Smooth muscle cell of the brain vasculature (primary cell): ENCODE measurements around the gene IL2RG.

Source experiments
- DNase-seq: peaks from one replicate; pipeline ENCODE4 v3.0.0-alpha.2; 2012; ENCODE audit warnings: low read depth, low spot score

IL2RG gene

GRCh38 chrX:71111141-71111843 lies at the start of gene IL2RG:
IL2RG (minus strand) TSS chrX:71111577; CDS start chrX:71111539, 38 bp downstream.
- DNase-seq = no peak

- no peak for DNase-seq
Measured at GRCh38 chrX:71160475-71160874, 49.1 kb upstream of the IL2RG start.

- no peak for DNase-seq
Measured at GRCh38 chrX:71159335-71159734, 48.0 kb upstream of the IL2RG start.

- DNase-seq = no peak
Measured at GRCh38 chrX:71158603-71159002, 47.2 kb upstream of the IL2RG start.

- no peak for DNase-seq
Measured at GRCh38 chrX:71154641-71155040, 43.3 kb upstream of the IL2RG start.

GRCh38 chrX:71154196-71154595 lies 42.8 kb upstream of the IL2RG start:
- no peak for DNase-seq

GRCh38 chrX:71151366-71151765 lies 40.0 kb upstream of the IL2RG start:
- DNase-seq = no peak

- no peak for DNase-seq
Measured at GRCh38 chrX:71148278-71148663, 36.9 kb upstream of the IL2RG start.

GRCh38 chrX:71147496-71148277 lies 36.3 kb upstream of the IL2RG start:
- no peak for DNase-seq

- no peak for DNase-seq
Measured at GRCh38 chrX:71144651-71145050, 33.3 kb upstream of the IL2RG start, which contains the start of gene NLGN3. NLGN3 (plus strand) TSS chrX:71144841; CDS start chrX:71147750, 2,909 bp downstream.

- DNase-seq = no peak
Measured at GRCh38 chrX:71143508-71143907, 32.1 kb upstream of the IL2RG start.

GRCh38 chrX:71140440-71140839 lies 29.1 kb upstream of the IL2RG start:
- no peak for DNase-seq

- no peak for DNase-seq
Measured at GRCh38 chrX:71131510-71131909, 20.1 kb upstream of the IL2RG start.

- DNase-seq = no peak
Measured at GRCh38 chrX:71128915-71129765, 17.8 kb upstream of the IL2RG start.

- DNase-seq = no peak
Measured at GRCh38 chrX:71128166-71128833, 16.9 kb upstream of the IL2RG start.

- no peak for DNase-seq
Measured at GRCh38 chrX:71118985-71119535, 7.7 kb upstream of the IL2RG start.

- DNase-seq = peak; percentile 46
Measured at GRCh38 chrX:71118032-71118984, 6.9 kb upstream of the IL2RG start, which contains the start of gene MED12. MED12 (plus strand) TSS chrX:71118596; CDS start chrX:71118755, 159 bp downstream.

- no peak for DNase-seq
Measured at GRCh38 chrX:71117358-71117757, 6.0 kb upstream of the IL2RG start.

GRCh38 chrX:71111921-71112431 lies 599 bp upstream of the IL2RG start:
- no peak for DNase-seq

- DNase-seq = no peak
Measured at GRCh38 chrX:71109051-71109450, 2.3 kb downstream of the IL2RG start.
